ENCODE measurements around the gene MCF2L2.

GRCh38 chr3:183401678-183402077 lies 26.7 kb downstream of the MCF2L2 start:
- no peak for TF ChIP-seq FOXA1 (IDR thresholded peaks at IDR 0.05)
- TF ChIP-seq FOXA1 (CRISPR knock-in tag; IDR thresholded peaks at IDR 0.05) = no peak
- no peak for TF ChIP-seq ZHX1 (CRISPR knock-in tag; IDR thresholded peaks at IDR 0.05; ENCODE audit: low read depth)
- TF ChIP-seq ZSCAN5A (CRISPR knock-in tag; IDR thresholded peaks at IDR 0.05; ENCODE audit: borderline replicate concordance) = no peak
- no peak for TF ChIP-seq SALL1 (CRISPR knock-in tag; IDR thresholded peaks at IDR 0.05)
- TF ChIP-seq ZBTB26 (CRISPR knock-in tag; IDR thresholded peaks at IDR 0.05; ENCODE audit: borderline replicate concordance) = no peak
- TF ChIP-seq EZH2 (conservative IDR thresholded peaks at IDR 0.05; ENCODE audit: low read depth, low read length) = no peak
- TF ChIP-seq NFIC (IDR thresholded peaks at IDR 0.05; ENCODE audit: low read length) = no peak
- TF ChIP-seq POLR2A (IDR thresholded peaks at IDR 0.05; ENCODE audit: insufficient read depth in 1 of 2, low read depth in 2 of 2, low read length in 2 of 2) = no peak
- TF ChIP-seq TAF1 (CRISPR knock-in tag; IDR thresholded peaks at IDR 0.05) = no peak
- no peak for TF ChIP-seq UBTF (CRISPR knock-in tag; IDR thresholded peaks at IDR 0.05)
- no peak for TF ChIP-seq MAFK (conservative IDR thresholded peaks at IDR 0.05 in 1 of 2, IDR thresholded peaks at IDR 0.05 in 1 of 2; ENCODE audit: low read length in 2 of 2)

Data from HepG2 (cell line).